HUES64 (cell line): ENCODE data around the gene USP12.
A peak's percentile ranks its signal among the peaks of the same experiment; 100 is the strongest.

Source experiments
- H3K27ac ChIP-seq: 2 replicates; pipeline ENCODE4 v1.7.0; 2013; ENCODE audit warnings: low read depth, low read length, inconsistent platforms
- H3K27me3 ChIP-seq: 2 replicates; pipeline ENCODE4 v1.6.1; 2013; ENCODE audit warnings: mild to moderate bottlenecking, low read length; ENCODE audit not compliant: insufficient read depth
- H3K36me3 ChIP-seq: 2 replicates; pipeline ENCODE4 v1.6.1; 2013; ENCODE audit warnings: mild to moderate bottlenecking, low read length; ENCODE audit not compliant: insufficient read depth
- H3K4me1 ChIP-seq: 2 replicates; pipeline ENCODE4 v1.6.1; 2013; ENCODE audit warnings: mild to moderate bottlenecking, low read length, moderate library complexity; ENCODE audit not compliant: insufficient read depth
- H3K4me3 ChIP-seq: 2 replicates; pipeline ENCODE4 v1.5.1; 2013; ENCODE audit warnings: mild to moderate bottlenecking, low read length, moderate library complexity
- H3K9ac ChIP-seq: 2 replicates; pipeline ENCODE4 v1.6.1; 2013; ENCODE audit warnings: mild to moderate bottlenecking, low read depth, low read length
- H3K9me3 ChIP-seq: 2 replicates; pipeline ENCODE4 v1.6.1; 2013; ENCODE audit warnings: low read depth, low read length; ENCODE audit not compliant: insufficient read depth
- WGBS: fragments of 150-250, 120-280 bp; methylation state at CpG from one replicate; pipeline ENCODE4 v1.1.7; 2013; ENCODE audit warnings: missing lambda C conversion rate; 5-methylcytosine and 5-hydroxymethylcytosine counted together

The USP12 gene

GRCh38 chr13:27043013-27043412, 128.6 kb downstream of the USP12 start:
- no peak overlapping the region for H3K9ac ChIP-seq
- no peak overlapping the region for H3K4me3 ChIP-seq
- WGBS = 55% methylated on average over 6 of the region's 6 CpGs
- no peaks in the 10 kb centered on the region for H3K27me3 ChIP-seq
- H3K4me1 ChIP-seq = peaks cover 6% of the 10 kb centered on the region; the same call in 1 of the 2 replicates
- no peaks in the 10 kb centered on the region for H3K9me3 ChIP-seq
- no peaks in the 10 kb centered on the region for H3K36me3 ChIP-seq
- no peak overlapping the region for H3K27ac ChIP-seq

GRCh38 chr13:27041341-27041740, 130.3 kb downstream of the USP12 start:
- H3K36me3 ChIP-seq = no peaks in the 10 kb centered on the region
- no peak overlapping the region for H3K27ac ChIP-seq
- no peak overlapping the region for H3K4me3 ChIP-seq
- H3K4me1 ChIP-seq = peaks cover 11% of the 10 kb centered on the region; the same call in 1 of the 2 replicates
- WGBS = 88% methylated on average over 5 of the region's 6 CpGs
- H3K9ac ChIP-seq = no peak overlapping the region
- H3K9me3 ChIP-seq = no peaks in the 10 kb centered on the region
- no peaks in the 10 kb centered on the region for H3K27me3 ChIP-seq

- Histone ChIP-seq H3K9me3 (no peaks in the 10 kb centered on the region), H3K9ac (no peak overlapping the region), H3K4me3 (no peak overlapping the region), H3K36me3 (no peaks in the 10 kb centered on the region), H3K4me1 (peaks cover 15% of the 10 kb centered on the region; the same call in 1 of the 2 replicates), H3K27ac (no peak overlapping the region), H3K27me3 (peaks cover 3% of the 10 kb centered on the region)
- 89% methylated on average over 4 of the region's 4 CpGs for WGBS
Measured at GRCh38 chr13:27040826-27041108, 130.8 kb downstream of the USP12 start.

- H3K4me3 ChIP-seq = no peak overlapping the region
- no peak overlapping the region for H3K27ac ChIP-seq
- peaks cover 15% of the 10 kb centered on the region; the same call in 1 of the 2 replicates for H3K4me1 ChIP-seq
- H3K27me3 ChIP-seq = peaks cover 16% of the 10 kb centered on the region
- WGBS = 93% methylated on average over 9 of the region's 9 CpGs
- H3K36me3 ChIP-seq = no peaks in the 10 kb centered on the region
- no peaks in the 10 kb centered on the region for H3K9me3 ChIP-seq
- H3K9ac ChIP-seq = no peak overlapping the region
Measured at GRCh38 chr13:27039171-27039701, 132.4 kb downstream of the USP12 start.

GRCh38 chr13:27038323-27038722, 133.3 kb downstream of the USP12 start:
- H3K27ac ChIP-seq = no peak overlapping the region
- H3K36me3 ChIP-seq = no peaks in the 10 kb centered on the region
- peaks cover 20% of the 10 kb centered on the region for H3K27me3 ChIP-seq
- no peak overlapping the region for H3K4me3 ChIP-seq
- H3K4me1 ChIP-seq = peaks cover 15% of the 10 kb centered on the region; the same call in 1 of the 2 replicates
- no peaks in the 10 kb centered on the region for H3K9me3 ChIP-seq
- no peak overlapping the region for H3K9ac ChIP-seq
- WGBS = 94% methylated on average over 4 of the region's 5 CpGs

GRCh38 chr13:27037571-27037970, 134.0 kb downstream of the USP12 start:
- no peaks in the 10 kb centered on the region for H3K36me3 ChIP-seq
- H3K27ac ChIP-seq = no peak overlapping the region
- WGBS = 78% methylated on average over 5 of the region's 5 CpGs
- H3K9ac ChIP-seq = no peak overlapping the region
- H3K9me3 ChIP-seq = no peaks in the 10 kb centered on the region
- peaks cover 9% of the 10 kb centered on the region; the same call in 1 of the 2 replicates for H3K4me1 ChIP-seq
- H3K27me3 ChIP-seq = peaks cover 20% of the 10 kb centered on the region
- no peak overlapping the region for H3K4me3 ChIP-seq

GRCh38 chr13:27037171-27037570, 134.4 kb downstream of the USP12 start:
- H3K9ac ChIP-seq = no peak overlapping the region
- H3K27me3 ChIP-seq = peaks cover 20% of the 10 kb centered on the region
- H3K27ac ChIP-seq = no peak overlapping the region
- H3K9me3 ChIP-seq = no peaks in the 10 kb centered on the region
- H3K36me3 ChIP-seq = no peaks in the 10 kb centered on the region
- 87% methylated on average over 4 of the region's 4 CpGs for WGBS
- H3K4me3 ChIP-seq = no peak overlapping the region
- H3K4me1 ChIP-seq = peaks cover 9% of the 10 kb centered on the region; the same call in 1 of the 2 replicates

GRCh38 chr13:27036236-27036981, 135.2 kb downstream of the USP12 start:
- Histone ChIP-seq H3K4me1 (peaks cover 9% of the 10 kb centered on the region; the same call in 1 of the 2 replicates), H3K9me3 (no peaks in the 10 kb centered on the region), H3K27ac (no peak overlapping the region), H3K36me3 (no peaks in the 10 kb centered on the region), H3K9ac (no peak overlapping the region), H3K27me3 (peaks cover 20% of the 10 kb centered on the region), H3K4me3 (no peak overlapping the region)
- WGBS = 74% methylated on average over 8 of the region's 8 CpGs

GRCh38 chr13:27035892-27036235, 135.7 kb downstream of the USP12 start:
- Histone ChIP-seq H3K27ac (no peak overlapping the region), H3K9me3 (no peaks in the 10 kb centered on the region), H3K4me1 (peaks cover 9% of the 10 kb centered on the region; the same call in 1 of the 2 replicates), H3K9ac (no peak overlapping the region), H3K4me3 (no peak overlapping the region), H3K27me3 (peaks cover 20% of the 10 kb centered on the region), H3K36me3 (no peaks in the 10 kb centered on the region)
- 82% methylated on average over 11 of the region's 11 CpGs for WGBS

- no peak overlapping the region for H3K27ac ChIP-seq
Measured at GRCh38 chr13:27034678-27035111, 136.9 kb downstream of the USP12 start.

GRCh38 chr13:27028683-27029480, 142.7 kb downstream of the USP12 start:
- Histone ChIP-seq H3K9me3 (no peaks in the 10 kb centered on the region), H3K27me3 (peaks cover under 1% of the 10 kb centered on the region; the same call in 1 of the 2 replicates), H3K9ac (no peak overlapping the region), H3K4me1 (no peaks in the 10 kb centered on the region), H3K27ac (no peak overlapping the region), H3K4me3 (no peak overlapping the region), H3K36me3 (no peaks in the 10 kb centered on the region)
- 87% methylated on average over 7 of the region's 8 CpGs for WGBS

More at GRCh38 chr13:27034678-27035111, 136.9 kb downstream of the USP12 start:
- Histone ChIP-seq H3K27me3 (peaks cover 20% of the 10 kb centered on the region), H3K36me3 (no peaks in the 10 kb centered on the region), H3K9ac (no peak overlapping the region), H3K9me3 (no peaks in the 10 kb centered on the region), H3K4me3 (peak overlapping the region; percentile 47), H3K4me1 (peaks cover 9% of the 10 kb centered on the region; the same call in 1 of the 2 replicates)
- 6% methylated on average over 18 of the region's 18 CpGs for WGBS
